GM19025 (cell line): ENCODE measurements around the gene STEAP4.
"Not testable (repeated sequence)": the region's sequence is repeated elsewhere in the genome, so short reads cannot be mapped to it uniquely, and the experiment has no call there.

Experiments
- ATAC-seq: cut with Tn5 transposase; IDR thresholded peaks from one replicate; pipeline ENCODE4 v1.9.1; 2021; ENCODE audit warnings: mild to moderate bottlenecking, low read depth, moderate library complexity; ENCODE audit not compliant: unreplicated experiment

The STEAP4 gene

GRCh38 chr7:88276605-88277153, 30.0 kb downstream of the STEAP4 start:
- no peak for ATAC-seq

DNA sequence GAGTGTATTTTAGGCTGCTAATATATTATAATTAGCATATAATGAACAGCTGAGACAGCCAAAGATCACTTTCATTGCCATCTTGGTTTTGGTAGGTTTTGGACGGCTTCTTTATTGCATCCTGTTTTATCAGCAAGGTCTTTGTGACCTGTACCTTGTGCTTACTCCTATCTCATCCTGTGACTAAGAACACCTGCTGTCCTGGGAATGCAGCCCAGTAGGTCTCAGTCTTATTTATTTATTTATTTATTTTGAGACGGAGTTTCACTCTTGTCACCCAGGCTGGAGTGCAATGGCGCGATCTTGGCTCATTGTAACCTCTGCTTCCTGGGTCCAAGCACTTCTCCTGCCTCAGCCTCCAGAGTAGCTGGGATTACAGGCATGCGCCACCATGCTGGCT, 31.8 kb downstream of the STEAP4 start:
- not testable (repeated sequence) for ATAC-seq

GRCh38 chr7:88269586-88269985, 37.1 kb downstream of the STEAP4 start:
- ATAC-seq: no peak

DNA sequence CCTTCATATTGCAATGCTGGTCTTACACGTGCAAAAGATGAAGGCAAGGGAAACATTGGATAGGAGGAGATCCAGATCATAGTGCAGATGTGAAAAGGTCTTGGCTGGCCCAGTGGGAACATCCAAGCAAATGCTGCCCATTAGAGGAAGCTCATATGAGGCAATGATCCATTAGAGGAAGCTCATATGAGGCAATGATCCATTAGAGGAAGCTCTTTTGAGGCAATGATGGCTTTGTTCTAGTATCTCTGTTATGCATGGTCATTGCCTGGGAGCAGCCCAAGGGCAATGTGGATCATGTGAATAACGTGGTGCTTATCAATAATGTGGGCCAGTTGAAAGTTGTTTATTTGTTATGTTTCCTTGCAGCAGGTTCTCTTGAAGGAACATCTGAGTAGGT, 37.8 kb downstream of the STEAP4 start:
- no peak for ATAC-seq

DNA sequence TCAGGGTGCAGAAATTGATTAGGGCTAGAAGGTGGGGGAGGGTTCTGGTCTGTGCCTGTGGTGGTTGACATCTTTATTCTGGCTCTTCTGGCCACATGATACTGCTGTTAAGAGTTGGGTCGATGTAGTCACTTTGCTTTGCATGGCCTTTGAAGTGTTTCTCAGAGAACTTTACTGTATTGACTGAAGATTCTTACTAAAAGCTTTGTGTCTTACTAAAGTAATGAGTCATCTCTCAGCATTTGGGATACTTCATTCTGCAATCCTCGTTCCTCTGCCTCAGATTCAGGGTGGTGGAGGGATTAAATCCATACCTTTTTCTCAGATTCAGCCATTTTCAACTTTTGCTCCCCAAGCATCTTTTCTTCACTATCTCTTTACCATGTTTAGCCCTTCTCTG, 38.6 kb downstream of the STEAP4 start:
- ATAC-seq: no peak

- no peak for ATAC-seq
Measured at GRCh38 chr7:88267421-88267820, 39.3 kb downstream of the STEAP4 start.

DNA sequence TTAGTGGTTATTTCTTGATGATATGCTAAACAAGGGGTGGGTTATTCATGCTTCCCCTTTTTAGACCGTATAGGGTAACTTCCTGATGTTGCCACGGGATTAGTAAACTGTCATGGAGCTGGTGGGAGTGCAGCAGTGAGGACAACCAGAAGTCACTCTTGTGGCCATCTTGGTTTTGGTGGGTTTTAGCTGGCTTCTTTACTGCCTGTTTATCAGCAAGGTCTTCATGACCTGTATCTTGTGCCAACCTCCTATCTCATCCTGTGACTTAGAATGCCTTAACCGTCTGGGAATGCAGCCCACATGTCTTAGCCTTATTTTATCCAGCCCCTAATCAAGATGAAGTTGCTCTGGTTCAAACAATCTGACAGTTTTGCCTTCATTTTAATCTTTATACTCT, 41.7 kb downstream of the STEAP4 start:
- ATAC-seq: not testable (repeated sequence)

GRCh38 chr7:88262562-88262961, 44.1 kb downstream of the STEAP4 start:
- no peak for ATAC-seq

DNA sequence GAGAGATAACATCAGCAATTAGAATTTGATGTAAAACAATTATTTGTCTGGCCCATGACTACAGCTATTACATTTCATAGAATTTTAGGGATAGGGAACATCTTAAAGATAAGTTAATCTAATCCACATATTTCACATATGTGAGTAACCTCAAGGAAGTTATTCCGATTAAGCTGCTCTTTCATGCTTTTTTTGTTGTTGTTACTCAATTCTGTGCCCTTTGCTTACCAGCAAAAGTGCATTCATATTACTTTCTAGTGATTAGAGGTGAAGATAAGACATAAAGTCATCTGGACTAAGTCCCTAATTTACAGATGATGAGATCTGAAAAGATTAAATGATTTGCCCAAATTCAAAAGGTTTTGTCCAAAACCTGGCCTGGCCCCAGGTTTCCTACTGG, 46.0 kb downstream of the STEAP4 start:
- no peak for ATAC-seq

GRCh38 chr7:88259656-88260380, 46.9 kb downstream of the STEAP4 start:
- ATAC-seq: no peak

DNA sequence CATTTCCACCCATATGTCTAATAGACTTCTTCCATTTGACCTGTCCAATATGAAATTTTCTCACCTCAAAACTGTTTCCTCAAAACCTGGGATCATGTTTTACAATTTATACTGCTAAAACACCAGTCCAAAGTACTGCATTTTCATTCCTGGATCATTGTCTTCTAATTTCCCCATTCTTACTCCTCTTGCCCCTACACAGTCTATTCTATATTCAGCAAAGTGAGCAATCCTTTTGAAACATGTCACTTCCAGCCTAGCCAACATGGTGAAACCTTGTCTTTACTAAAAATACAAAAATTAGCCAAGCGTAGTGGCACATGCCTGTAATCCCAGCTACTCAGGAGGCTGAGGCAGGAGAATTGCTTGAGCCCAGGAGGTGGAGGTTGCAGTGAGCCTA, 48.4 kb downstream of the STEAP4 start:
- ATAC-seq: not testable (repeated sequence)

- ATAC-seq: no peak
Measured at GRCh38 chr7:88256906-88257305, 49.8 kb downstream of the STEAP4 start.

DNA sequence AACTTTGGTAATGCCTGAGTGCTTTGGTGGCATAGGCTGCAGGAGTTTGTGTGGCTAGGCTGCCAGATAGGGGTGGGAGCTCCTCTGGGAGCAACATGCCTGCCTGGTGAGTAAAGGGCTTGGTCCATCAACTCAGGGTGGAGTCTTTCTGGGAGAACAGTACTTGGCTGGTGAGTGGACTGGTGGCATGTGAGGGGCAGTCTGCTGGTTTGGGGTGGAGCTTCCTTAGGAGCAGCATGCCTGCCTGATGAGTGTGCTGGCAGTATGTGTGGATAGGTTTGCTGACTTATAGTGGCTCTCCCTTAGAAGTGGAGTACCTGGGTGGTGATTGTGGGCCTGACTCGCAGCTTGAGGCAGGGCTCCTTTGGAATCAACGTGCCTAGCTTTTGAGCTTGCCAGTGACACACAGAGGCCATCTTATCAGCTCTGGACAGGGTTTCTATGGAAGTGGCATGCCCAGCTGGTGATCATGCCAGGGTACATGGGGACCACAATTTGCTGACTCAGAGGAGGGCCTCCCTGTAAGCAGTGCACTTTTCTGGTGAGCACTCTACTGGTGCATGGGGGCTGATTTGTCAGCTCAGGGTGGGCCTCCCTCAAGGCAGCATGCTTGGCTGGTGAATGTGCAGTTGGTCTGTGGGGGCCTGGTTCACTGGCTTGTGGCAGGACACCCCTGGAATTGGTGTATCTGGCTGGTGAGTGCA, 51.8 kb downstream of the STEAP4 start:
- no peak for ATAC-seq

GRCh38 chr7:88253640-88254039, 53.1 kb downstream of the STEAP4 start:
- no peak for ATAC-seq

GRCh38 chr7:88244258-88244657, 62.4 kb downstream of the STEAP4 start:
- no peak for ATAC-seq

GRCh38 chr7:88243345-88243909, 63.3 kb downstream of the STEAP4 start:
- ATAC-seq: no peak

GRCh38 chr7:88239852-88240251, 66.8 kb downstream of the STEAP4 start:
- ATAC-seq: no peak

DNA sequence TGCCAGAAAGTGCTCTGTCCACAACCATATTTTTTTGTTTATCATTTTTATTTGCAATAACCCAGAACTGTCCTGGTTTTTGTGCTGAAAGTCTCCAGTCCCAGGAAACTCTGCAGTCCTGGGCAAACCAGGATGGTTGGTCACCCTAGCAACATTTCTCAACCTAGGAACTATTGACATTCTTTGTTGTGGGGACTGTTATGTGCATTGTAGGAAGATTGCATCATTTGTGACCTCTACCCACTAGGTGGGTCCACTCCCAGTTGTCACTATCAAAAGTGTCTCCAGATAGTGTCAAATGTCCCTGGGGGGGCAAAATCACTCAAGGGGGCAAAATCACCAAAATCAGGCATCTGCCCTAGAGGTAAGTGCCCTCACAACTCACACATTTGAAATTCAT, 72.9 kb downstream of the STEAP4 start:
- no peak for ATAC-seq

- no peak for ATAC-seq
Measured at GRCh38 chr7:88230646-88231045, 76.0 kb downstream of the STEAP4 start.

GRCh38 chr7:88229302-88229995, 77.2 kb downstream of the STEAP4 start:
- no peak for ATAC-seq
